ENCODE results near the gene USE1. TPM values are rescaled to one million over a fixed set of nuclear protein-coding genes. Genes with fewer than 3 reads are reported as not detected.
"Not testable (repeated sequence)": the region's sequence is repeated elsewhere in the genome, so short reads cannot be mapped to it uniquely, and the experiment has no call there.

USE1 gene
- total and polyA plus RNA-seq, 2 of the 4 experiments (the other 2 are of a cell fraction), result 17.2 to 24.2 TPM

GRCh38 chr19:17185590-17185989 is 29.6 kb upstream of the USE1 start:
- ChIA-PET CTCF (no interaction called here), POLR2A (ENCODE audit: unreplicated experiment) (no interaction called here)
- Histone ChIP-seq H3K9me3 (ENCODE audit: control insufficient read depth, insufficient read depth, low read length) (no peaks in the 10 kb centered on the region), H4K5ac (ENCODE audit: low read depth, low read length) (no peak overlapping the region), H3K4me2 (ENCODE audit: low read depth, low read length) (no peak overlapping the region), H3K18ac (ENCODE audit: low read depth, low read length) (no peak overlapping the region), H3K27ac (ENCODE audit: insufficient read depth, low read length) (no peak overlapping the region), H3K23ac (ENCODE audit: low read depth, low read length) (no peak overlapping the region), H2BK15ac (ENCODE audit: low read depth, low read length) (no peak overlapping the region), H3K56ac (ENCODE audit: extremely low read depth, insufficient read depth, low read length) (no peak overlapping the region), H4K20me1 (ENCODE audit: insufficient read depth, low read length) (peaks cover 4% of the 10 kb centered on the region; the same call in 1 of the 2 replicates), H4K91ac (ENCODE audit: insufficient read depth, low read depth, low read length) (no peak overlapping the region), H2AFZ (replicated peaks; ENCODE audit: low read length, poor library complexity) (no peak overlapping the region), H3K9ac (ENCODE audit: low read depth, low read length) (no peak overlapping the region), H3K14ac (replicated peaks; ENCODE audit: low read depth, low read length) (no peak overlapping the region), H2BK120ac (ENCODE audit: low read depth, low read length) (no peak overlapping the region), H3K4me1 (ENCODE audit: control insufficient read depth, insufficient read depth, low read length) (no peaks in the 10 kb centered on the region), H3K4me3 (ENCODE audit: insufficient read depth, low read depth, low read length) (no peak overlapping the region), H3K27me3 (ENCODE audit: control insufficient read depth, insufficient read depth, low read length) (no peaks in the 10 kb centered on the region), H2BK5ac (ENCODE audit: low read depth, low read length, poor library complexity, severe bottlenecking) (no peak overlapping the region), H2AK9ac (replicated peaks; ENCODE audit: low read depth, low read length, poor library complexity) (no peak overlapping the region), H3K9me1 (ENCODE audit: insufficient read depth, low read length) (no peaks in the 10 kb centered on the region; the same call in 1 of the 2 replicates), H2AK5ac (ENCODE audit: low read depth, low read length) (no peak overlapping the region), H3K4ac (ENCODE audit: low read depth, low read length) (no peak overlapping the region), H4K8ac (ENCODE audit: low read depth in 2 of 2, low read length in 2 of 2) (no peak overlapping the region), H3K79me1 (ENCODE audit: low read depth in 1 of 2, low read length in 2 of 2) (peaks cover 0 to 12% of the 10 kb centered on the region in 2 experiments; a peak in 3 of 4 replicates), H3K36me3 (ENCODE audit: control insufficient read depth, insufficient read depth, low read length) (peaks cover 76% of the 10 kb centered on the region), H2BK20ac (ENCODE audit: low read depth, low read length) (no peak overlapping the region)
- dilution Hi-C loops (cut with HindIII; ENCODE audit: low sequenced_read_pairs, unreplicated experiment) (no loop called here), intact Hi-C loops (cut with micrococcal nuclease) (no loop called here), in situ Hi-C loops (cut with MboI; ENCODE audit: low sequenced_read_pairs) (no loop called here)
- TF ChIP-seq CHD1 (IDR thresholded peaks at IDR 0.05; ENCODE audit: low read depth, low read length), result no peak
- no peak for TF ChIP-seq RFX5 (IDR thresholded peaks at IDR 0.05; ENCODE audit: low read depth, low read length)
- TF ChIP-seq MAZ (IDR thresholded peaks at IDR 0.05; ENCODE audit: borderline replicate concordance, low read depth, low read length), result no peak
- TF ChIP-seq CTCF (conservative IDR thresholded peaks at IDR 0.05; ENCODE audit: low read depth, low read length), result no peak
- TF ChIP-seq MXI1 (IDR thresholded peaks at IDR 0.05; ENCODE audit: borderline replicate concordance, low read depth, low read length), result no peak
- TF ChIP-seq BHLHE40 (IDR thresholded peaks at IDR 0.05; ENCODE audit: low read depth, low read length), result no peak
- TF ChIP-seq RCOR1 (IDR thresholded peaks at IDR 0.05; ENCODE audit: insufficient replicate concordance, low read length), result no peak
- TF ChIP-seq MAFK (IDR thresholded peaks at IDR 0.05; ENCODE audit: low read depth, low read length), result no peak
- DNase-seq (no peak), ATAC-seq (ENCODE audit: low read depth) (no peak)
- BruUV-seq (replicated peaks), result no TSS peak
- WGBS, 2 experiments (ENCODE audit: extremely low coverage in 2 of 2, insufficient read length in 1 of 2), result 40% methylated on average over 1 of the region's 8 CpGs; no CpG with 5 or more reads in 1 of the 2 experiments

- H3K27ac ChIP-seq (ENCODE audit: insufficient read depth, low read length); H3K4me3 ChIP-seq (ENCODE audit: insufficient read depth, low read depth, low read length); dilution Hi-C loops (cut with HindIII; ENCODE audit: low sequenced_read_pairs, unreplicated experiment); H4K20me1 ChIP-seq (ENCODE audit: insufficient read depth, low read length); H4K5ac ChIP-seq (ENCODE audit: low read depth, low read length); H3K4me2 ChIP-seq (ENCODE audit: low read depth, low read length); POLR2A ChIA-PET (ENCODE audit: unreplicated experiment); H3K18ac ChIP-seq (ENCODE audit: low read depth, low read length); H2BK15ac ChIP-seq (ENCODE audit: low read depth, low read length); BruUV-seq (replicated peaks); H3K56ac ChIP-seq (ENCODE audit: extremely low read depth, insufficient read depth, low read length); CTCF ChIA-PET; DNase-seq; H3K4ac ChIP-seq (ENCODE audit: low read depth, low read length); H3K14ac ChIP-seq (replicated peaks; ENCODE audit: low read depth, low read length); H3K27me3 ChIP-seq (ENCODE audit: control insufficient read depth, insufficient read depth, low read length); H2AK9ac ChIP-seq (replicated peaks; ENCODE audit: low read depth, low read length, poor library complexity); H3K23ac ChIP-seq (ENCODE audit: low read depth, low read length); H3K9me1 ChIP-seq (ENCODE audit: insufficient read depth, low read length); H2AFZ ChIP-seq (replicated peaks; ENCODE audit: low read length, poor library complexity); H3K9ac ChIP-seq (ENCODE audit: low read depth, low read length); in situ Hi-C loops (cut with MboI; ENCODE audit: low sequenced_read_pairs); ATAC-seq (ENCODE audit: low read depth); H3K9me3 ChIP-seq (ENCODE audit: control insufficient read depth, insufficient read depth, low read length); H3K4me1 ChIP-seq (ENCODE audit: control insufficient read depth, insufficient read depth, low read length); H2BK120ac ChIP-seq (ENCODE audit: low read depth, low read length); intact Hi-C loops (cut with micrococcal nuclease); H2BK5ac ChIP-seq (ENCODE audit: low read depth, low read length, poor library complexity, severe bottlenecking); H2AK5ac ChIP-seq (ENCODE audit: low read depth, low read length); H4K91ac ChIP-seq (ENCODE audit: insufficient read depth, low read depth, low read length); H2BK20ac ChIP-seq (ENCODE audit: low read depth, low read length); H4K8ac ChIP-seq (ENCODE audit: low read depth in 2 of 2, low read length in 2 of 2): not testable (repeated sequence)
- peaks cover 3 to 18% of the 10 kb centered on the region in 2 experiments; a peak in 3 of 4 replicates for H3K79me1 ChIP-seq (ENCODE audit: low read depth in 1 of 2, low read length in 2 of 2)
- WGBS, 2 experiments (ENCODE audit: extremely low coverage in 2 of 2, insufficient read length in 1 of 2), result no CpG with 5 or more reads among the region's 6 CpGs
- peaks cover 77% of the 10 kb centered on the region for H3K36me3 ChIP-seq (ENCODE audit: control insufficient read depth, insufficient read depth, low read length)
Measured at GRCh38 chr19:17191736-17192135, 23.4 kb upstream of the USE1 start.

All from IMR-90 (cell line).